HepG2 (cell line): Measurements from ENCODE around the gene CCDC85C. TPM values are rescaled to one million over a fixed set of nuclear protein-coding genes. Genes with fewer than 3 reads are reported as not detected.

Source experiments
- AFF4 ChIP-seq: sonication (generic); formaldehyde crosslinking; IDR thresholded peaks from 2 replicates; pipeline ENCODE4 v1.4.0; 2020; ENCODE audit warnings: missing genetic modification reagents
- CSRNP2 ChIP-seq: sonication (generic); formaldehyde crosslinking; conservative IDR thresholded peaks from 2 replicates; pipeline ENCODE4 v1.8.0; 2022; ENCODE audit warnings: low read depth, missing genetic modification reagents
- ETS1 ChIP-seq: sonication (generic); formaldehyde crosslinking; IDR thresholded peaks from 2 replicates; pipeline ENCODE4 v1.4.0; 2020; ENCODE audit warnings: missing genetic modification reagents
- IKZF1 ChIP-seq: fragments of 450-650 bp; IDR thresholded peaks from 2 replicates; pipeline ENCODE4 v1.7.1; 2016
- KDM2A ChIP-seq: sonication (generic); formaldehyde crosslinking; IDR thresholded peaks from 2 replicates; pipeline ENCODE4 v1.4.0; 2020; ENCODE audit warnings: low read depth, missing genetic modification reagents, borderline replicate concordance
- LRRFIP1 ChIP-seq: sonication (generic); formaldehyde crosslinking; conservative IDR thresholded peaks from 2 replicates; pipeline ENCODE4 v1.4.0; 2020; ENCODE audit warnings: missing genetic modification reagents
- PHB2 ChIP-seq: fragments of 450-650 bp; IDR thresholded peaks from 2 replicates; pipeline ENCODE4 v1.6.1; 2018; ENCODE audit not compliant: partially characterized antibody
- SNAPC4 ChIP-seq: sonication (generic); formaldehyde crosslinking; IDR thresholded peaks from 2 replicates; pipeline ENCODE4 v1.4.0; 2020; ENCODE audit warnings: mild to moderate bottlenecking, missing genetic modification reagents
- TOE1 ChIP-seq: sonication (generic); formaldehyde crosslinking; IDR thresholded peaks from 2 replicates; pipeline ENCODE4 v1.4.0; 2020; ENCODE audit warnings: mild to moderate bottlenecking, missing genetic modification reagents
- ZBTB8A ChIP-seq: sonication (generic); formaldehyde crosslinking; IDR thresholded peaks from 2 replicates; pipeline ENCODE4 v1.4.0; 2020; ENCODE audit warnings: mild to moderate bottlenecking, low read depth, missing genetic modification reagents, borderline replicate concordance
- ZMAT3 ChIP-seq: sonication (generic); formaldehyde crosslinking; conservative IDR thresholded peaks from 2 replicates; pipeline ENCODE4 v1.7.0; 2021; ENCODE audit warnings: missing genetic modification reagents
- ZNF143 ChIP-seq: sonication (generic); formaldehyde crosslinking; IDR thresholded peaks from 2 replicates; pipeline ENCODE4 v1.4.0; 2020; ENCODE audit warnings: missing genetic modification reagents
- ZNF232 ChIP-seq: sonication (generic); formaldehyde crosslinking; IDR thresholded peaks from 2 replicates; pipeline ENCODE4 v1.4.0; 2020; ENCODE audit warnings: missing genetic modification reagents, borderline replicate concordance
- ZNF737 ChIP-seq: sonication (generic); formaldehyde crosslinking; IDR thresholded peaks from 2 replicates; pipeline ENCODE4 v1.5.0; 2020; ENCODE audit warnings: missing genetic modification reagents, mild to moderate bottlenecking, borderline replicate concordance
- polyA plus RNA-seq, 8 experiments: library from polyadenylated mRNA; depleted of rRNA in 3 of 8; stranded (reverse) in 7 of 8; unstranded in 1 of 8; fragments of >200 nt; fragmentation: Illumina TruSeq in 4 of 8; extraction: Trizol in 4 of 8; gene quantifications; 2 replicates each; pipeline versions ENCODE4 v1.2.1 to v1.2.3, GENCODE V29; 2011 to 2016; ENCODE audit warnings: low read depth in 4 of 8, missing spikeins in 1 of 8, mixed read lengths in 1 of 8; ENCODE audit not compliant: insufficient read depth in 1 of 8
- total RNA-seq, 5 experiments: library from RNA; depleted of rRNA; stranded (reverse); fragments of >200 nt; fragmentation: Illumina TruSeq; extraction: Trizol; gene quantifications; 2 replicates each; pipeline ENCODE4 v1.2.3, GENCODE V29; 2016; ENCODE audit warnings: low read depth in 1 of 5

The CCDC85C gene
- total and polyA plus RNA-seq, 2 of the 13 experiments (the other 11 are each of a cell fraction or from before 2014, with no cell fraction given) = 18.8 to 43.8 TPM

GRCh38 chr14:99480917-99481744 lies 122.9 kb downstream of the CCDC85C start, which contains the start of gene CCNK (continued):
- TF ChIP-seq ZNF737 (CRISPR knock-in tag) (no peak), ZMAT3 (CRISPR knock-in tag) (no peak), KDM2A (CRISPR knock-in tag) (peak; percentile 78), ZNF143 (CRISPR knock-in tag) (peak; percentile 74), CSRNP2 (CRISPR knock-in tag) (no peak), TOE1 (no peak), ETS1 (CRISPR knock-in tag) (no peak), IKZF1 (no peak), ZNF232 (no peak), LRRFIP1 (no peak), AFF4 (CRISPR knock-in tag) (no peak), SNAPC4 (CRISPR knock-in tag) (no peak), ZBTB8A (CRISPR knock-in tag) (no peak), PHB2 (no peak)
